ENCODE results near the gene SDCCAG8.

SDCCAG8 gene

GRCh38 chr1:243378669-243379068 lies 122.8 kb downstream of the SDCCAG8 start:
- Histone ChIP-seq H3K4me1 (no peaks in the 10 kb centered on the region), H3K4me3 (ENCODE audit: low read depth, low read length) (no peak overlapping the region), H3K36me3 (no peaks in the 10 kb centered on the region), H3K27me3 (no peaks in the 10 kb centered on the region), H3K9me3 (no peaks in the 10 kb centered on the region)
- DNase-seq, result no peak
- no peak for TF ChIP-seq CTCF (IDR thresholded peaks at IDR 0.05; ENCODE audit: low read depth, low read length)

DNA sequence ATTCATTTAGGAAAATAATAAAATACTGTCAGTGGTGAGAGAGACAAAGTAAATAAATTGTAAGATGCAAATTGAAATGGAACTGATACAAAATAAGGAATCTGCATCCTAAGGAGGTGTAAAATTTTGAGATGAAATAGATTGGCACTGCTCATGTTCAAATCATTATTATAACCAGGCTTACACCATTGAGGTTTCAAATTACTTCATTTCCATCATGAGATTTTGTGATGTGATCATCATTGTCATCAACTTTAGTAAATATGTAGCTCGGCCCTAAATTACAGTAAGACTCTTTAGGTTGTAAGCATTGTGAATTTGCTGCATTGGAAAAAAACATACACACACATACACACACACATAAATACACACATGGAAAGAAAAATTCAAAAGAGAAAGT lies 123.4 kb downstream of the SDCCAG8 start:
- Histone ChIP-seq H3K4me1 (no peaks in the 10 kb centered on the region), H3K9me3 (no peaks in the 10 kb centered on the region), H3K27me3 (no peaks in the 10 kb centered on the region), H3K36me3 (no peaks in the 10 kb centered on the region), H3K4me3 (ENCODE audit: low read depth, low read length) (no peak overlapping the region)
- no peak for TF ChIP-seq CTCF (IDR thresholded peaks at IDR 0.05; ENCODE audit: low read depth, low read length)
- no peak for DNase-seq

GRCh38 chr1:243379706-243380105 lies 123.9 kb downstream of the SDCCAG8 start:
- no peaks in the 10 kb centered on the region for H3K27me3 ChIP-seq
- no peak for DNase-seq
- no peak for TF ChIP-seq CTCF (IDR thresholded peaks at IDR 0.05; ENCODE audit: low read depth, low read length)
- no peaks in the 10 kb centered on the region for H3K4me1 ChIP-seq
- H3K4me3 ChIP-seq (ENCODE audit: low read depth, low read length), result no peak overlapping the region
- no peaks in the 10 kb centered on the region for H3K36me3 ChIP-seq
- H3K9me3 ChIP-seq, result no peaks in the 10 kb centered on the region

DNA sequence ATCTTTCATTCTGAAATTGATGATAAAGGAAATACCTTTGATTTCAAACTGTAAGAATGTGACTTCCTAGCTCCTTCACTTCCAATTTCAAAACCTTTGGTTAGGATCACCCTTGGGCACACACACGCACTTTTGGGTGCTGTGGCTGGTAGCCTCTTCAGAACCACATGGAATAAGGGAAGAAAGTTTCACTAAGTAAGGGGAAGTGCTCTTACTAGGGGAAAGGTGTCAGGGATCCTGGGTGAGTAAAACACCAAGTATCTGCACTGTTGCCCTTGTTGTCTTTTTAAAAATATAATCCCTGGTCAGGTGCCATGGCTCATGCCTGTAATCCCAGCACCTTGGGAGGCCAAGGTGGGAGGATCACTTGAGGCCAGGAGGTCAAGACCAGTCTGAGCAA lies 132.4 kb downstream of the SDCCAG8 start:
- Histone ChIP-seq H3K4me1 (no peaks in the 10 kb centered on the region), H3K9me3 (no peaks in the 10 kb centered on the region), H3K4me3 (ENCODE audit: low read depth, low read length) (no peak overlapping the region), H3K36me3 (no peaks in the 10 kb centered on the region), H3K27me3 (no peaks in the 10 kb centered on the region)
- TF ChIP-seq CTCF (IDR thresholded peaks at IDR 0.05; ENCODE audit: low read depth, low read length), result no peak
- no peak for DNase-seq

DNA sequence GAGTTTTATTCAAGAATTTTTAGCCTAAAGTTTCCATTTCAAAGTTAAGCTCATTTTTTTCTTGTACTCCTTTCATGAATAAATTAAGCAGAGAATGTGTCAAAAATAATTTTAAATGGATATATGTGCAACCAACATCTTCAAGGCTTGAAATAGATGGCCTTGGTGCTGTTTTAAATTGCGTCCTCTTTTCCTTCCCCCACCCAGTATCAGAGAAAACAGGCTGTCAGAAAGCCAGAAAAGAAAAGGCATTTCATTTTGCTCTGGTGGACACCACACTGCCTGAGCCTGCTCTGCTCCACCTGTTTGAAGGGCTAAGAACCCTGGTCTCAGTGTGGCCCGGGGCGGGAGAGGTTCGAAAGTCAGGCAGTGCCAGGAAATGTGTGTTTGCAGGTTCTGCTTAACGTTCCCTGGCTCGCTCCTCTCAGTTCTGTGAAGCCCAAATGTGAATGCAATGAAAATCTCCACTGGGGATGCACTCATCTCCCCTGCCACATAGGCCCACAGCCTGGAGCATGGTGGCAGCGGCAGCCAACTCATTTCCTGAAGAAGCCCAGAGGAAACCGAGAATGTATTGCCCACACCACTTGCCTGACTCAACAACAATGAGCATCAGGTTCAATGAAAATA lies 134.4 kb downstream of the SDCCAG8 start:
- no peaks in the 10 kb centered on the region for H3K36me3 ChIP-seq
- H3K4me1 ChIP-seq, result no peaks in the 10 kb centered on the region
- H3K4me3 ChIP-seq (ENCODE audit: low read depth, low read length), result no peak overlapping the region
- H3K27me3 ChIP-seq, result no peaks in the 10 kb centered on the region
- DNase-seq, result no peak
- no peaks in the 10 kb centered on the region for H3K9me3 ChIP-seq
- no peak for TF ChIP-seq CTCF (IDR thresholded peaks at IDR 0.05; ENCODE audit: low read depth, low read length)

DNA sequence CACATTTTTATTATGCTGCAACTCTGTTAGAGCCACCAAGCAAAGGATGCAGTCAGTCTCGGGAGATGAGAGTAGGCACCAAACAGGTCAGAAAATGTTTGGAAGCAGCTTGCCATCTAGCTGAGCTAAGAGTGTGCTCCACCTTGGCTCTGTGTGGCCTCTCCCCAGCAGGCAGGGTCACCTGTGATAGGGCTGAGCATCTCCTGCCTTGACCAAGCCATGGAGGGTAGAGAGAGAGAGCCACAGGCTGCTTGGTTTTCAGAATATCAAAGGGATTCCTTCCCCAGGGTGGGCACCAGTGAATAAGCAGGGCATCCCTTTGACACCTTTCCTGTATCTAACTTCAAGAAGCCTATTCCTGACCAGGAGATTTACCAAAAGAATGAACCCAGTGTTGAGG lies 135.5 kb downstream of the SDCCAG8 start:
- no peaks in the 10 kb centered on the region for H3K36me3 ChIP-seq
- H3K9me3 ChIP-seq, result no peaks in the 10 kb centered on the region
- no peak for TF ChIP-seq CTCF (IDR thresholded peaks at IDR 0.05; ENCODE audit: low read depth, low read length)
- no peaks in the 10 kb centered on the region for H3K4me1 ChIP-seq
- H3K4me3 ChIP-seq (ENCODE audit: low read depth, low read length), result no peak overlapping the region
- H3K27me3 ChIP-seq, result no peaks in the 10 kb centered on the region
- DNase-seq, result no peak

Data from BE2C (cell line).